GM19438 (cell line): Measurements from ENCODE around the gene OSBPL10.
A peak's percentile ranks its signal among the peaks of the same experiment; 100 is the strongest.

Experiments
- ATAC-seq: cut with Tn5 transposase; IDR thresholded peaks from one replicate; pipeline ENCODE4 v1.9.1; 2021; ENCODE audit warnings: low read depth; ENCODE audit not compliant: unreplicated experiment

The OSBPL10 gene

DNA sequence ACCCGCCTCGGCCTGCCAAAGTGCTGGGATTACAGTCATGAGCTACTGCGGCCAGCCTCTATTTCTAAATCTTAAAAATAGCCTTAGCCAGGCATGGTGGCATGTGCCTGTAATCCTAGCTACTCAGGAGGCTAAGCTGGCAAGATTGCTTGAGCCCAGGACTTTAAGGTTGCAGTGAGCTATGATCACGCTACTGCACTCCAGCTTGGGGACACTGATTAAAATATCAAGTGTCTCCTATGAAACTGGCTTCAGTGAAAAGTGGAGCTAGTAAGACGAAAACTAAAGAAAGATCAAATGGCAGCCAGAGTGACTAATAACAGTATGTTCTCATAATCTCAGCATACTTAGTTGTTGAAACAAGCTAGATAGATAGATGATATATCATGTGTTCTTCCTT lies 335.8 kb downstream of the OSBPL10 start:
- no peak for ATAC-seq

GRCh38 chr3:31639828-31640227 lies 341.2 kb downstream of the OSBPL10 start:
- no peak for ATAC-seq

GRCh38 chr3:31636694-31637442 lies 344.2 kb downstream of the OSBPL10 start:
- no peak for ATAC-seq

GRCh38 chr3:31636049-31636448 lies 345.0 kb downstream of the OSBPL10 start:
- ATAC-seq, result no peak

DNA sequence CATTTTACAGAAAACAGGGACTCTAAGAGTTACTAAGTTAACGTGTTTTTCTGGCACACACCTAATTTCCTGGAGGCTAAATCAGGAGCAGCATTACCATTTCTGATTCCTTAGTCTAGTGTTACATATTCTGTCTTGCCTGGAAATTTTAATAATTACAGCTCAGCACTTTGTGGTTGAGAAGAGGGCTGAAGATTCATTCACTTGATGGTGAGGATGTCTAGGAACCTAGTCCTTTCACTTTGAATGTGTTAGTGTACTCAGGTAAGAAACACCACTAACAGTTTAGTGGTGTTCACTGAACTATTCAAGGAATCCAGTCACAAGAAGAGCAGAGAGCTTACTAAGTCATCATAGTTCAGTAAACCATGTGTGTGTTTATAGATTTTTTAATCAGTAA lies 345.5 kb downstream of the OSBPL10 start:
- no peak for ATAC-seq

DNA sequence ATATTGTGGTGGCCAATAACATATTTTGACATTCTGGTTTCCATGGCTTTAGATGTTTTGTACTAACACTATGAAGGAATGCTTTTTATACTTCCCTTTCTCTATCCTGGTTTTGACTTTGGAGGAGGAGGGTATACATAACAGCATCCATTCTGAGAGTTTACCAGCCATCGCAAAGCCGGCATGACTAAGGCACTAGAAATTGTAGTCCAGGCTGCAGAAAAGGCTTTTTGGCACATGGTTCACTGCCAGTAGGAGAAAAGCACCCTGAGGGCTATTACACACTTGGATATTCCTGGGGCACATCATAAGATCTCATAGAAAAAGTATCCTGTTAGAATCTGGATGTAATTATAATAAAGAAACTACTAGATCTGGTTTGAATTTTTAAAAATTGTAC lies 346.6 kb downstream of the OSBPL10 start:
- no peak for ATAC-seq

GRCh38 chr3:31629054-31629453 lies 352.0 kb downstream of the OSBPL10 start:
- ATAC-seq, result no peak

- ATAC-seq, result no peak
Observed at GRCh38 chr3:31625358-31625757, 355.7 kb downstream of the OSBPL10 start.

DNA sequence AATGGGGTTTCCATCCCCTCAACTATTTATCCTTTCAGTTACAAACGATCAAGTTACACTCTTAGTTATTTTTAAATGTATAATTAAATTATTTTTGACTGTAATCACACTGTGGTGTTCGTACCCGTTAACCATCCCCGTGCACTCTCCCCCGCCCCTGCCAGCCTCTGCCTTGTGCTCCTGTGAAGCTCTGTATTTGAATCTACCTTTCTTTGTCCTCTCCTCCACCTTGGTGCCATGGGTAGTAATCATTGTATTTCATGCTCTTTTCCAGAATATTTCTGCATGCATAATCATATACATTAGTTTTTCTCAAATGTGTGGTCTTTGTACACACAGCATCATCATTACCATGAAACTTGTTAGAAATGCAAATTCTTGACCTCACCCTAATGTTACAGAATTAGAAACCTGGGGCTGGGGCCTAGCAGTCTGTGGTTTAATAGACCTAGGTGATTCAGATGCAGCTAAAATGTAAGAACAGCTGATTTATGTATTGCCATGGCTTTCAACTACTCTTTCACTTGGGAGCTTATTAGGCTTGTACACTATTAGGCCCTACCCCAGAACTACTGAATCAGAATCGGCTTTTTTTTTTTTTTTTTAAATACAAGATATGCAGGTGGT lies 356.9 kb downstream of the OSBPL10 start:
- ATAC-seq, result no peak

DNA sequence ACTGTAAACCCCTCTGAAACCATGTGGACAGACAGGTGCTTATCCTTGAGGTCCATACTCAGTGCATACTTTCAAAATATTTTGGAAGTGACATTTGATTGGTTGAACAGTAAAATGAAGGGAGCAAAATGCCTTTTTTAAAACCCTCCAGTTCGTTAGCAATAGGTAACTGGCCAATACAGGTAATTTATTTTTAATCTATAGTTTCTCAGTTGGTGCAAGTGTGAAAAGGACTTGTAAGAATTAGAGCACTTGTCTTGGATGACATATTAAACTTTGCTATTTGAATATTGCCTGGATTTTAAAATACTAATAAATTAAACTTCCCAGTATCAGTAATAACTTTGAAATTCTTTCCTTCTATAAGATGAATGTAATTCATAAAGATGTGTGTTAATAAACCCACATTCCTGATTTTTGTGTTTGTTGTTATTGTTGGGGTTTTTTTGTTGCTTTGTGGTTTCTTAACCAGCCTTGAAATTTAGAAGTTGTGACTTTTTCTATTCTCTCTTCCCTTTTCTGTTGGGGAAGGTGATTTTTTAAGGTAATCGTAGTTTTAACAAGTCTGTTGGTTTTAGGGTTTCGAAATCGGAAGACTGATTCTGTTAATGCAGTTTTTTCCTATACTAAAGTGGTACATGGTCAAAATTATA lies 358.3 kb downstream of the OSBPL10 start:
- ATAC-seq, result peak; percentile 72

DNA sequence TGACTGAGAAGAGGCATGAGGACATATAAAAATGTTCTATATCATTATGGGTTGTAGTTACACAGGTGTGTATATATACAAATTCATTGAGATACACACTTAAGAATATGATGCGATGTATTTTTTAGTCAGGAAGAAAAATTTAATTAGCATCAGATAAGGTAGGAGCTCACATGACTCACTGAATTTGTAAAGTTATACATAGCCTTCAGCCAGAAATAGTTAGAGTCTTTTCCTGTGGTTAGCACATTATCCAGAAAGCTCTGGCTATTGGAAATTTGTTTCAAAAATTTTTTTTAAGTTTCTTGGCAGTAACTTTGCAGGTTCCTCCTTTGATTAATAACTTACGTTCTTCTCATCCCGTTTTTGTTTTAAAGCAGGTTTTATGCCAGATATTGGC lies 359.7 kb downstream of the OSBPL10 start:
- ATAC-seq, result no peak

DNA sequence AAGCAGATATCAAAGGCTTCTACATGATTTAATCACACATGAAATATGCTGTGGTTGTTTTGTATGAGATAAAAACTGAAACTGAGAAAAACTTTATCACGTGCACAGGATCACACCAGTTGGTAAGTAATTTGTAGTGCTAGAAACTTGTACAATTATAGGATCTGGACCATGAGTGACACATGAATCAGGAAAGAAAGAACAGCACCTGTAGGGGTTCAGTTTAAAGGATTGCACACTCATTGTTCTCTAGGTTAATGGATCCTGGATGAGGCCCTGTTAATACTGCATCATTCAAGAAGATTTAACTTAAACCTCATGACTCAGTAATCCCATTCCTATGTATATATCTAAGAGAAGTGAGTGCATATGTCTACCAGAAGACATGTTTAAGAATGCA lies 360.4 kb downstream of the OSBPL10 start:
- no peak for ATAC-seq

DNA sequence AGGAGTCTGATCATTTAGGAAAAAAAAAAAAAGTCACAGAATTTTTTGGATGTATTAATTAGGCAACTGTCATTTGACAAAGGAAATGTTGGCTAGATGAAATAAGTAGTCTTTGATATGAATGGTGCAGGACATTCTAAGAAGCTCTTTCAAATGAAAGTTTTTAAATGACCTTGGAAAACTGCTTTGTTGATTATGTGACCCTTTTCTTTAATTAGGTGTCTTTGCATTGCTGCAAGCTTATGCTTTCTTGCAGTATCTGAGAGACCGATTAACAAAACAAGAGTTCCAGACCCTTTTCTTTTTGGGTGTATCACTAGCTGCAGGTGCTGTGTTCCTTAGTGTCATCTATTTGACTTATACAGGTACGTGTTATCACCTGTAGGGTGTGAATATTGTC lies 364.4 kb downstream of the OSBPL10 start:
- ATAC-seq, result no peak

DNA sequence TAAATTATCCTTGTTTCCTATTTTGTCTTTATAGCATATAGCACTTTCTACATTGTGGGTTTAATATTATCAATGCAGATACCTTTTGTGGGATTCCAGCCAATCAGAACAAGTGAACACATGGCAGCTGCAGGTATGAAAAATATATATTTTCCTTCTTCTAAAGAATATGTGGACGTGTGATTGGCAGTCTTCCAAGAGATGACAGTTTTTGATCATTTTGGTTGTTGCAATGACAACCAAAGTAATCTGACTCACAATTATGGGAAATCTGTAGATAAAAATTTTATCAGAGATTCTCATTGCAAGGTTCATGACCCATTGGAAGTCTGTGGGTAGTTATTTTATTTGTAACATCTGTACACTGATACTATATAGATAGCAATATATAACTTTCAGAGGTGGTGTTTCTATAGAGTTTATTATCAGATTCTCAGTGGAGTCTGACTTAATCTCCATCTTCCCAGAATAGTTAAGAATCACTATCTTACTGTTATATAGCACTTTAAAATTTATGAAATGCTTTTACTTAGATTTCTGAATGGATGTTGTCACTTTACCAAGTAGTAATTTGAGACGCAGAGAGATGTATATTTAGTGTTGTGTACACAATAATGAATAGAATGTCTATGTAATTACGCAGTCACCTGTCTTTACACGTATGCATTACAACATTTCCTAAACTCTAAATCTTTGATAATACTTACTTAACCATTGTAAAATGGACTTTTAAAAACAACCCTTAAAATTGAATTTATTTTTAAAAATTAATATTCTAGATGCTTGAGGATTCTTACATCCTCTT lies 365.8 kb downstream of the OSBPL10 start:
- no peak for ATAC-seq

DNA sequence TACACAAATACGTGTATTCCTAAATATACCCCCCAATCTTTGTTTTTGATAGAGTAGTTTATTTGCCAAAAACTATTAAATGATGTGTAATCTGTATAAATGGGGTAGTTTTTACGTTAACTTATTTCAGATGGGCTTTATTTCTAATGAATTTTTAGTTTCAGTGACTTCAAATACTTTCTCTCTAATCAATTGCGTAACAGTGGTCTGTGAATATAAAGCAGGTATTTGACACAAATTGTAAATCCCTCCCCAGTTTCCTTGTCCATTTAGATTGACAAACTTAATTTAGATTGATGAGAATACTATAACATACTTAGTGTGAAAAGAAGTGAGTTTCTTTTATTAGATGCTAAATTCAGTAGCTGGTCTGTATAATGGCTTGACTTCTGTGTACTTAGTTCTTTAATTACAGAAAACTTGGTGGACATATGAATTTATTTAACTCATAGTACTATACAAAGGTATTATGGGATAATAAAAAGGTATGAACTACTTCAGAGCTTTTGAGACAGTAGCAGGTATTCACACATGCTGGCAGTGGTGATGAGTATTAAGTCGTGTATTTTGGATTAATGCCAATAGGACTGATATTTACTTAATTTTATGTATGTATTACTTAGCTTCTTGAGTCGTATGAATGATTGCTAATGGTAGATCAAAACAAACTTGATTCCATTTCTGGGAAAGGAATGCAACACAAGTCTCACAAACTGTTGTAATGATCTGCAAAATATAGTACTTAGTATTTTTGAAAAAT lies 366.7 kb downstream of the OSBPL10 start:
- ATAC-seq, result no peak

- ATAC-seq, result no peak
Observed at GRCh38 chr3:31613654-31614053, 367.4 kb downstream of the OSBPL10 start.

GRCh38 chr3:31613177-31613576 lies 367.9 kb downstream of the OSBPL10 start:
- no peak for ATAC-seq
